Measurements from ENCODE around the gene ALDOC. TPM values are rescaled to one million over a fixed set of nuclear protein-coding genes. Genes with fewer than 3 reads are reported as not detected.

Gene ALDOC
- total RNA-seq, 1 experiment from 2014 or later = 6.0 TPM

- no peak overlapping the region for H3K27ac Mint-ChIP-seq (ENCODE audit: low read depth, unreplicated experiment)
- no peak for TF ChIP-seq CTCF (IDR thresholded peaks at IDR 0.05; ENCODE audit: unreplicated experiment)
- CTCF ChIA-PET = interaction anchor here (0.5 to 3.8 kb wide), 9 partner anchors 9 to 546 kb away, joined by 3 to 35 read pairs (median 4); no protein-coding TSS in a partner anchor
- no peaks in the 10 kb centered on the region for H3K27me3 Mint-ChIP-seq (ENCODE audit: insufficient read depth, unreplicated experiment)
- no peak for DNase-seq (ENCODE audit: unreplicated experiment)
- POLR2A ChIA-PET = interaction anchor here (0.6 to 1.0 kb wide), 2 partner anchors 170 to 214 kb away, joined by 3 to 4 read pairs; partner anchors contain the start of genes RPL23A and TNFAIP1
- no peak overlapping the region for H3K4me3 Mint-ChIP-seq (ENCODE audit: unreplicated experiment)
- H3K36me3 Mint-ChIP-seq (ENCODE audit: insufficient read depth, unreplicated experiment) = peaks cover 14% of the 10 kb centered on the region
- intact Hi-C loops (cut with micrococcal nuclease) = loop anchor here (2.0 to 10.0 kb wide), 2 partner anchors 55 to 215 kb away; partner anchors contain the start of genes IFT20 and TNFAIP1
- no peaks in the 10 kb centered on the region for H3K9me3 Mint-ChIP-seq (ENCODE audit: unreplicated experiment)
- peaks cover 6% of the 10 kb centered on the region for H3K4me1 Mint-ChIP-seq (ENCODE audit: insufficient read depth, unreplicated experiment)
- no TSS peak for BruUV-seq (replicated peaks)
These were observed 27.2 kb downstream of the ALDOC start for GRCh38 chr17:28549236-28550132.

- H3K9me3 Mint-ChIP-seq (ENCODE audit: unreplicated experiment) = no peaks in the 10 kb centered on the region
- no peak for DNase-seq (ENCODE audit: unreplicated experiment)
- peaks cover 13% of the 10 kb centered on the region for H3K36me3 Mint-ChIP-seq (ENCODE audit: insufficient read depth, unreplicated experiment)
- TF ChIP-seq CTCF (IDR thresholded peaks at IDR 0.05; ENCODE audit: unreplicated experiment) = no peak
- ChIA-PET POLR2A (no interaction called here), CTCF (interaction anchor here (0.6 to 3.8 kb wide), 11 partner anchors 8 to 547 kb away, joined by 3 to 35 read pairs (median 4); no protein-coding TSS in a partner anchor)
- peaks cover 11% of the 10 kb centered on the region for H3K4me1 Mint-ChIP-seq (ENCODE audit: insufficient read depth, unreplicated experiment)
- H3K27me3 Mint-ChIP-seq (ENCODE audit: insufficient read depth, unreplicated experiment) = no peaks in the 10 kb centered on the region
- intact Hi-C loops (cut with micrococcal nuclease) = loop anchor here (2.0 to 10.0 kb wide), 2 partner anchors 54 to 214 kb away; partner anchors contain the start of genes IFT20 and TNFAIP1
- no TSS peak for BruUV-seq (replicated peaks)
- H3K4me3 Mint-ChIP-seq (ENCODE audit: unreplicated experiment) = no peak overlapping the region
- H3K27ac Mint-ChIP-seq (ENCODE audit: low read depth, unreplicated experiment) = no peak overlapping the region
These were observed 28.1 kb downstream of the ALDOC start for GRCh38 chr17:28548417-28549130.

- ChIA-PET POLR2A (interaction anchor here (0.9 kb wide), 1 partner anchor 20 kb away, joined by 4 read pairs; no protein-coding TSS in a partner anchor), CTCF (interaction anchor here (0.7 to 2.0 kb wide), 15 partner anchors 11 to 60 kb away, joined by 3 to 10 read pairs (median 4); no protein-coding TSS in a partner anchor)
- H3K27ac Mint-ChIP-seq (ENCODE audit: low read depth, unreplicated experiment) = no peak overlapping the region
- H3K36me3 Mint-ChIP-seq (ENCODE audit: insufficient read depth, unreplicated experiment) = peaks cover 9% of the 10 kb centered on the region
- no peak overlapping the region for H3K4me3 Mint-ChIP-seq (ENCODE audit: unreplicated experiment)
- peak; percentile 90 for TF ChIP-seq CTCF (IDR thresholded peaks at IDR 0.05; ENCODE audit: unreplicated experiment)
- BruUV-seq (replicated peaks) = no TSS peak
- peak; percentile 83 for DNase-seq (ENCODE audit: unreplicated experiment)
- H3K9me3 Mint-ChIP-seq (ENCODE audit: unreplicated experiment) = no peaks in the 10 kb centered on the region
- peaks cover 11% of the 10 kb centered on the region for H3K4me1 Mint-ChIP-seq (ENCODE audit: insufficient read depth, unreplicated experiment)
- intact Hi-C loops (cut with micrococcal nuclease) = loop anchor here (2.0 to 10.0 kb wide), 2 partner anchors 53 to 213 kb away; partner anchors contain the start of genes IFT20 and TNFAIP1
- H3K27me3 Mint-ChIP-seq (ENCODE audit: insufficient read depth, unreplicated experiment) = no peaks in the 10 kb centered on the region
These were observed 28.9 kb downstream of the ALDOC start for GRCh38 chr17:28547623-28548416.

Measured in MCF 10A (cell line).